CD14-positive monocyte (primary cell): ENCODE measurements around the gene UBE3C. TPM values are rescaled to one million over a fixed set of nuclear protein-coding genes. Genes with fewer than 3 reads are reported as not detected.
A peak's percentile ranks its signal among the peaks of the same experiment; 100 is the strongest.

Experiments used
- DNase-seq, 3 donors: peaks; one replicate each; pipeline ENCODE4 v3.0.0-alpha.2; 2011 to 2022
- H2AFZ ChIP-seq: 2 replicates; pipeline ENCODE4 v1.6.0; 2012; ENCODE audit warnings: mild to moderate bottlenecking, low read depth, low read length, inconsistent platforms; ENCODE audit not compliant: insufficient read depth, poor library complexity, severe bottlenecking
- H3K27ac ChIP-seq, 2 donors: 1 replicate in 1 of 2; 2 replicates in 1 of 2; pipeline ENCODE4 v1.5.1; 2012 to 2013; ENCODE audit warnings: low read length in 2 of 2, control low read depth in 1 of 2, inconsistent platforms in 1 of 2, low read depth in 1 of 2, mild to moderate bottlenecking in 1 of 2
- H3K27me3 ChIP-seq, 2 donors: one replicate each; pipeline versions ENCODE4 v1.6.0 to v1.6.1; 2011 to 2013; ENCODE audit warnings: low read length in 2 of 2; ENCODE audit not compliant: control insufficient read depth in 2 of 2, insufficient read depth in 2 of 2
- H3K36me3 ChIP-seq, 2 donors: replicated peaks in 1 of 2; 1 replicate in 1 of 2; 2 replicates in 1 of 2; pipeline versions ENCODE4 v1.5.1 to v1.6.1; 2012 to 2013; ENCODE audit warnings: low read length in 2 of 2, control low read depth in 1 of 2, inconsistent platforms in 1 of 2, mild to moderate bottlenecking in 1 of 2; ENCODE audit not compliant: insufficient read depth in 2 of 2, control insufficient read depth in 1 of 2
- H3K4me1 ChIP-seq, 2 donors: 1 replicate in 1 of 2; 2 replicates in 1 of 2; pipeline versions ENCODE4 v1.5.1 to v1.6.1; 2012 to 2013; ENCODE audit warnings: low read length in 2 of 2, control low read depth in 1 of 2, inconsistent platforms in 1 of 2, mild to moderate bottlenecking in 1 of 2, moderate library complexity in 1 of 2; ENCODE audit not compliant: insufficient read depth in 2 of 2, control insufficient read depth in 1 of 2
- H3K4me2 ChIP-seq: replicated peaks from 2 replicates; pipeline ENCODE3; 2012; ENCODE audit warnings: low read length, moderate library complexity, mild to moderate bottlenecking; ENCODE audit not compliant: poor library complexity, severe bottlenecking; ENCODE audit errors: extremely low read depth
- H3K4me3 ChIP-seq, 3 experiments: fragments of 200-600 bp in 1 of 3; sonication (generic) in 1 of 3; replicated peaks in 1 of 3; 1 replicate in 2 of 3; 2 replicates in 1 of 3; pipeline ENCODE4 v1.5.1; 2011 to 2013; ENCODE audit warnings: low read length in 3 of 3, mild to moderate bottlenecking in 3 of 3, control low read depth in 2 of 3, low read depth in 2 of 3, inconsistent platforms in 1 of 3, moderate library complexity in 1 of 3
- H3K79me2 ChIP-seq: 2 replicates; pipeline ENCODE4 v1.6.0; 2012; ENCODE audit warnings: mild to moderate bottlenecking, control low read depth, inconsistent platforms, low read length, moderate library complexity; ENCODE audit not compliant: insufficient read depth
- H3K9ac ChIP-seq: 2 replicates; pipeline ENCODE4 v1.6.0; 2017; ENCODE audit warnings: low read length, mild to moderate bottlenecking; ENCODE audit not compliant: insufficient read depth, poor library complexity, severe bottlenecking
- H3K9me3 ChIP-seq, 2 donors: replicated peaks in 1 of 2; 1 replicate in 1 of 2; 2 replicates in 1 of 2; pipeline versions ENCODE4 v1.5.1 to v1.6.1; 2012 to 2013; ENCODE audit warnings: low read length in 2 of 2, control low read depth in 1 of 2; ENCODE audit not compliant: control insufficient read depth in 1 of 2, insufficient read depth in 1 of 2
- H4K20me1 ChIP-seq: 2 replicates; pipeline ENCODE4 v1.6.0; 2012; ENCODE audit warnings: mild to moderate bottlenecking, low read length, control low read depth, moderate library complexity; ENCODE audit not compliant: insufficient read depth
- H3K27ac Mint-ChIP-seq, 7 donors: one replicate each; pipeline ENCODE4 v1.8.0; 2020; ENCODE audit warnings: mild to moderate bottlenecking in 7 of 7, mixed read lengths in 7 of 7, moderate library complexity in 6 of 7, inconsistent platforms in 2 of 7
- H3K27me3 Mint-ChIP-seq, 3 donors: one replicate each; pipeline ENCODE4 v1.8.0; 2021 to 2022; ENCODE audit warnings: low read depth in 3 of 3, mild to moderate bottlenecking in 3 of 3, mixed read lengths in 3 of 3, moderate library complexity in 3 of 3, inconsistent platforms in 1 of 3
- H3K36me3 Mint-ChIP-seq, 2 donors: one replicate each; pipeline ENCODE4 v1.8.0; 2020; ENCODE audit warnings: mixed read lengths in 2 of 2, inconsistent platforms in 1 of 2, mild to moderate bottlenecking in 1 of 2
- H3K4me1 Mint-ChIP-seq: one replicate; pipeline ENCODE4 v1.8.0; 2020; ENCODE audit warnings: mild to moderate bottlenecking, mixed read lengths
- H3K4me3 Mint-ChIP-seq, 2 donors: one replicate each; pipeline ENCODE4 v1.8.0; 2020; ENCODE audit warnings: mild to moderate bottlenecking in 2 of 2, mixed read lengths in 2 of 2, moderate library complexity in 1 of 2
- H3K9me3 Mint-ChIP-seq, 7 donors: one replicate each; pipeline ENCODE4 v1.8.0; 2020 to 2022; ENCODE audit warnings: mixed read lengths in 7 of 7, mild to moderate bottlenecking in 6 of 7, moderate library complexity in 6 of 7, inconsistent platforms in 2 of 7
- CTCF ChIP-seq: fragments of 200-600 bp; IDR thresholded peaks from one replicate; pipeline ENCODE4 v1.8.0; 2022; ENCODE audit warnings: antibody characterized with exemption, mild to moderate bottlenecking
- WGBS: methylation state at CpG from one replicate; pipeline ENCODE4 v1.1.5; 2013; ENCODE audit warnings: missing lambda C conversion rate; ENCODE audit not compliant: insufficient coverage; 5-methylcytosine and 5-hydroxymethylcytosine counted together
- intact Hi-C, 2 donors: fragments of 100-400 bp; cut with micrococcal nuclease; formaldehyde crosslinking; loops; one replicate each; pipeline versions ENCODE4 v1.15.0 to v1.15.1; 2023
- polyA plus RNA-seq, 3 donors: library from polyadenylated mRNA; depleted of rRNA in 1 of 3; unstranded in 2 of 3; stranded (reverse) in 1 of 3; fragments of 300-500 nt in 2 of 3; fragments of >200 nt in 1 of 3; fragmentation: Illumina TruSeq in 2 of 3; gene quantifications; 1 replicate in 2 of 3; 2 replicates in 1 of 3; pipeline ENCODE4 v1.2.3, GENCODE V29; 2012 to 2021

Gene UBE3C
- polyA plus RNA-seq, 3 donors: 19.5 to 34.5 (median 24.3) TPM

- Mint-ChIP-seq H3K4me3 (no peak overlapping the region), H3K27ac (peak overlapping the region in 1 of 7 donors; percentile 69), H3K27me3 (peaks cover 0 to 2% (median 1%) of the 10 kb centered on the region in 3 donors), H3K4me1 (peaks cover 5% of the 10 kb centered on the region), H3K9me3 (no peaks in the 10 kb centered on the region), H3K36me3 (peaks cover 59 to 77% of the 10 kb centered on the region in 2 donors)
- Histone ChIP-seq H3K79me2 (no peaks in the 10 kb centered on the region), H3K4me2 (no peak overlapping the region), H2AFZ (no peak overlapping the region), H3K27ac (no peak overlapping the region), H4K20me1 (no peaks in the 10 kb centered on the region), H3K27me3 (no peaks in the 10 kb centered on the region), H3K36me3 (peaks cover 57 to 79% of the 10 kb centered on the region in 2 donors), H3K9ac (no peak overlapping the region), H3K4me1 (peaks cover 5 to 6% of the 10 kb centered on the region in 2 donors), H3K4me3 (no peak overlapping the region), H3K9me3 (no peaks in the 10 kb centered on the region)
- no peak for DNase-seq
- intact Hi-C loops: no loop called here
- 94% methylated on average over 9 of the region's 13 CpGs for WGBS
- TF ChIP-seq CTCF: no peak
Observed at GRCh38 chr7:157268540-157268939, 129.8 kb downstream of the UBE3C start.

GRCh38 chr7:157269341-157270059, 130.8 kb downstream of the UBE3C start:
- H3K27ac Mint-ChIP-seq: no peak overlapping the region
- no peak overlapping the region for H3K4me3 ChIP-seq
- peaks cover 56 to 67% of the 10 kb centered on the region in 2 donors for H3K36me3 Mint-ChIP-seq
- no peak overlapping the region for H3K9ac ChIP-seq
- TF ChIP-seq CTCF: no peak
- no peaks in the 10 kb centered on the region for H4K20me1 ChIP-seq
- no peaks in the 10 kb centered on the region for H3K27me3 ChIP-seq
- H3K36me3 ChIP-seq: peaks cover 48 to 70% of the 10 kb centered on the region in 2 donors
- H3K9me3 ChIP-seq: no peaks in the 10 kb centered on the region
- H3K4me2 ChIP-seq: no peak overlapping the region
- peaks cover 15% of the 10 kb centered on the region for H3K4me1 Mint-ChIP-seq
- H3K4me3 Mint-ChIP-seq: no peak overlapping the region
- peaks cover 15% of the 10 kb centered on the region in 2 donors for H3K4me1 ChIP-seq
- no peak overlapping the region for H2AFZ ChIP-seq
- no peaks in the 10 kb centered on the region for H3K79me2 ChIP-seq
- H3K27me3 Mint-ChIP-seq: peaks cover 0 to 2% (median 1%) of the 10 kb centered on the region in 3 donors
- no peaks in the 10 kb centered on the region for H3K9me3 Mint-ChIP-seq
- DNase-seq: no peak
- intact Hi-C loops: loop anchor here (10.0 kb wide), 2 partner anchors 65 to 315 kb away; partner anchors contain the start of gene DNAJB6 (in 2 of the 2)
- WGBS: 97% methylated on average over 12 of the region's 16 CpGs
- H3K27ac ChIP-seq: no peak overlapping the region
